SHP77 (cell line): Measurements from ENCODE around the gene DZIP1L.
"Not testable (repeated sequence)": the region's sequence is repeated elsewhere in the genome, so short reads cannot be mapped to it uniquely, and the experiment has no call there.

Experiments used
- DNase-seq, 2 experiments: peaks; one replicate each; lab custom pipeline; 2025; lab: John Stamatoyannopoulos, UW

The DZIP1L gene, protein sequence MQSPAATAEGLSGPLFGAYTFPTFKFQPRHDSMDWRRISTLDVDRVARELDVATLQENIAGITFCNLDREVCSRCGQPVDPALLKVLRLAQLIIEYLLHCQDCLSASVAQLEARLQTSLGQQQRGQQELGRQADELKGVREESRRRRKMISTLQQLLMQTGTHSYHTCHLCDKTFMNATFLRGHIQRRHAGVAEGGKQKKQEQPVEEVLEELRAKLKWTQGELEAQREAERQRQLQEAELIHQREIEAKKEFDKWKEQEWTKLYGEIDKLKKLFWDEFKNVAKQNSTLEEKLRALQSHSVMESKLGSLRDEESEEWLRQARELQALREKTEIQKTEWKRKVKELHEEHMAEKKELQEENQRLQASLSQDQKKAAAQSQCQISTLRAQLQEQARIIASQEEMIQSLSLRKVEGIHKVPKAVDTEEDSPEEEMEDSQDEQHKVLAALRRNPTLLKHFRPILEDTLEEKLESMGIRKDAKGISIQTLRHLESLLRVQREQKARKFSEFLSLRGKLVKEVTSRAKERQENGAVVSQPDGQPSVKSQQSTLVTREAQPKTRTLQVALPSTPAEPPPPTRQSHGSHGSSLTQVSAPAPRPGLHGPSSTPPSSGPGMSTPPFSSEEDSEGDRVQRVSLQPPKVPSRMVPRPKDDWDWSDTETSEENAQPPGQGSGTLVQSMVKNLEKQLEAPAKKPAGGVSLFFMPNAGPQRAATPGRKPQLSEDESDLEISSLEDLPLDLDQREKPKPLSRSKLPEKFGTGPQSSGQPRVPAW

DNA sequence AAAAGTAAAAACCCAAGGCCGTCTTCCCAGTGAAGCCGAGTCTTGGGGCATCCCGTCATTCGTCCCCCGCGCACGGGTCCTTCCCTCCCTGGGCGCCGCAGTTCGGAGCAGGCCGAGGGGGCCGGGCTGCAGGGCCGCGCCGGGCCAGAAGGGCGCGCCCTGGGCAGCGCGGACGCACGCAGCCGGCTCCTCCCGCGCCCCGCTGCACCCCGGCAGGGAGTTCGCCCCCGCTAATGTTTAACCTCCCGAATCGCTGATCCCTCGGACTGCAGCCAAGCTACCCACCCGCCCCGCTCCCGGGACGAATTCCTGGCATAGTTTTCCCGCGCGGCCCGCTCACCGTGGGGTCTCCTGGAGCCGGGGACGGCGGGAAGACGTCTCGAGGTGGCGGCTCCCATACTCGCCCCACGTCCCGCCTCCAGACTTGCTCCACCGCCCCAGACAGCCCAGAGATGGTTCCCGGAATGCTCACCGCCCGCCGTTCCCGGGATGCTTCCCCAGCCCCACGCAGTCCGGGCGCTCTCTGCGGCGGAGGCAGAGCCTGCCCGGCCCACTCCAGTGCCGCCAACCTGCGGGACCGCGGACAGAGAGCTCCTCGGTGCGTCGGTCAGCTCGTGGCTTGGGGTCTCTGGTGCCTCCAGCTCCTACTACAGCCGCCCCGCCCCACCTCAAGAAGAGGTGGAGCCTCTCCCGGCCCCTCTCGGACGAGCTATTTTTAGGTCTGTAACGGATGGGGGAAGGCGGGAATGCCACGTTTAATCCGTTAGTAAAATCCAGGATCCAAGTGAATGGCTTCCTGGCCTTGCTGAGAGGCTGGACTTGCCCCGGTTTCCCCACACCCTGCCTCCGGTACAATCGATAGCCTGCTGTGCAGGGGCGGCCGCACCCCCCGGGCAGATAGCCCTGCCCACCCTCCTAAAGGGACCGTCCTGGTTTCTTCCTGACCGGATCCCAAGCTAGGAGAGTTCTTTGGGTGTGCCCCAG is at the start of gene DZIP1L:
Gene DZIP1L (minus strand): TSS at position 621 of the 984 bp plus-strand sequence. CDS start 11,637 bp downstream, outside the sequence.
- peak; percentile 31 to 76 for DNase-seq

DNA sequence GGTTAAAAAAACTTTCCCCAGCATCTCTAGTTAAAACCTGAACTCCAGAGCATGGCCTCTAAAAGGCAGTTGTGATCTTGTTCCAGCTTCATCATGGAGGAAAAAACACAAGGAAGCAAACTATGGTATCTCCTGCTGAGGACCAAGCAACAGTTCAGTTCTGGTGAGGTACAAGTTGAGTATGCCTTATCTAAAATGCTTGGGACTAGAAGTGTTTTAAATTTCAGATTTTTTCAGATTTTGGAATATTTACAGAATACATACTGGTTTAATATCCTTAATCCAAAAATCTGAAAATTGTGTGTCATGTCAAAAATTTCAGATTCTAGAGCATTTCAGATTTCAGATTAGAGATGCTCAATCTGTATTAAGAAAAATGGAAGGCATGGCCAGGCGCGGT is 49.7 kb upstream of the DZIP1L start:
- no peak for DNase-seq

DNA sequence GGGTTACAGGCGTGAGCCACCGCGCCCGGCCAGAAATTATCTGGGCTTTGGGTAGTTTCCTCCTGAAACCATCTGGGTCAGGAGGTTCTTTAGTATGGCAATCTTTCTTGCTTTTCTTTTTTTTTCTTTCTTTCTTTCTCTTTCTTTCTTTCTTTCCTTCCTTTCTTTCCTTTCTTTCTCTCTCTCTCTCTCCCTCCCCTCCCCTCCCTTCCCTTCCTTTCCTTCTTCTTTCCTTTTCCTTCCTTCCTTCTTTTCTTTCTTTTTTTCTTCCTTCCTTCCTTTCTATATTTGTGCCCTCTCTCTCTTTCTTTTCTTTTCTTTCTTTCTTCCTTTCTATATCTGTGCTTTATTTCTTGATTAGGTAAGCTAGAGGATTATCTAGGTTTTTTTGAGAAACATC is 42.3 kb upstream of the DZIP1L start:
- DNase-seq = no peak

DNA sequence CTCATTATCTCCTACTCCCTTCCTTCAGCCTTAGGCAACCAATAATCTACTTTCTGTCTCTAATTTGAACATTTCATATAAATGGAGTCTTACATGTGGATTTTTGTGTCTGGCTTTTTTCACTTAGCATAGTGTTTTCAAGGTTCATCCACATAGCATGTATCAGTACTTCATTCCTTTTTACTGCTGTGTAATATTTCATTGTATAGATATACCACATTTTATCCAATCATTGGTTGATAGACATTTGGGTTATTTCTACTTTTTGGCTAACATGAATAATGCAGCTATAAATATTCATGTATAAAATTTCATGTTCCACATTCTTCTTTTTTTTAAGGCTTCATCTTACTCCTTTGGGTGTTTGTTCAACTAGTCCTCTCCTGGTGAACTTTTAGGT is 39.1 kb upstream of the DZIP1L start:
- no peak for DNase-seq

DNA sequence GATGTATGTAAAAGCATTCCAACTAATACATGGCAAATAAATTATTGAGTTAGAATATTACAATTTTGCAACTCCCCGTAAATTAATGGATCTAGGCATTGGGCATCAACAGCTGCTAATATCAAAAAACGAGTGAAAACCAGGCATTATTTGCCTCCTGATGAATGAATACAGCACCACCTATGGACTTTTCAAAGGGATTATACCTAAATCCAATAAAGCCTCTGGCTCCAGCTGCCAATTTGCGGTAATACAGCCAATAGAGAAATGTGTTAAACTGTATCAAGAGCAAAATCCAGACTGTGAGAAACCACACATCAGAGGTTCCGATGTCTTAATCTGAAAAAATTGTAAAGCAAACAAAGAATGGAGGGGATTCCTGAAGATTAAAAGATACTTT is 33.1 kb upstream of the DZIP1L start:
- no peak for DNase-seq

DNA sequence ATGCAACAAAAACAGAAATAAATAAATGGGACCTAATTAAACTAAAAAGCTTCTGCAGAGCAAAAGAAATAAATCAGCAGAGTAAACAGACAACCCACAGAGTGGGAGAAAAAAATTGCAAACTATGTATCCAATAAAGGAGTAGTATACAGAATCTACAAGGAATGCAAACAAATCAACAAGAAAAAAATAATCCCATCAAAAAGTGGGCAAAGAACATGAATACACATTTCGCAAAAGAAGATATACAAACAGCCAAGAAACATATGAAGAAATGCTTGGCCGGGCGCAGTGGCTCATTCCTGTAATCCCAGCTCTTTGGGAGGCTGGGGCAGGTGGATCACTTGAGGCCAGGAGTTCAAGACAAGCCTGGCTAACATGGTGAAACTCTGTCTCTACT is 26.8 kb upstream of the DZIP1L start:
- DNase-seq = not testable (repeated sequence)

DNA sequence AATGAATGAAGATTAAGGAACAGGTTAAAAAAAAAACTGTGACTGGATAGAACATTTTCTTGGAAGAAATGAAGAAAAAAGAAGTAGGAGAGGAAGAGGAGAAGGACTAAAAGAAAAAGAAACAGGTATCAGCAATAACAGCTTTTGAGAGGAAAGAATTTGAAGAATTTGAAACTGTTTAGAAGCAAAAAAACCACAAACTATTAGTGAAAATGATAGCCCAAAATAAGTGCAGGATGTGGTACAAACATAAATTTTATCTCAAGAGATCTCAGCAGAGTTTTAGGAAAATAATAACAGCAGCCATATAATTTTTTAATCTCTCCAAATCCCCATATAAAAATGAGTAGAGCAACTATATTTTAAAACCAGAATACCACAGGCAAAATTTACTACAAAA is 25.5 kb upstream of the DZIP1L start:
- DNase-seq = no peak

DNA sequence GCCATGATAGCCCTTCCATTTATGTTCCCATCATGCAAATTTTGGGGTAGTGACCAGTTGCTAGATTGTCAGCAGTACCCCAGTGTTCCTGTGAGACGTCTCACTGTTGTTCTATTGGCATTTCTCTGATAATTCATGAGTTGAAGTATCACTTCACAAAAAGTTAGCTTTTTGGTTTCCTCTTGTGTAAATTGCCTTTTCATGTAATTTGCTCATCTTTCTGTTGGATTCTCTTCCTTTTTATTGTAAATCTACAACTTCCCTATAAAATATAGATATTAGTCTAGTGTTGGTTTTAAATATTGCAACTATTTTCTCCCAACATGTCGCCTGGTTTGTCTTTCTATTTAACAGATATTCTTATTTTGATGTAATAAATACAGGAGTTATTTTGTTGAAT is 24.3 kb upstream of the DZIP1L start:
- DNase-seq = no peak

DNA sequence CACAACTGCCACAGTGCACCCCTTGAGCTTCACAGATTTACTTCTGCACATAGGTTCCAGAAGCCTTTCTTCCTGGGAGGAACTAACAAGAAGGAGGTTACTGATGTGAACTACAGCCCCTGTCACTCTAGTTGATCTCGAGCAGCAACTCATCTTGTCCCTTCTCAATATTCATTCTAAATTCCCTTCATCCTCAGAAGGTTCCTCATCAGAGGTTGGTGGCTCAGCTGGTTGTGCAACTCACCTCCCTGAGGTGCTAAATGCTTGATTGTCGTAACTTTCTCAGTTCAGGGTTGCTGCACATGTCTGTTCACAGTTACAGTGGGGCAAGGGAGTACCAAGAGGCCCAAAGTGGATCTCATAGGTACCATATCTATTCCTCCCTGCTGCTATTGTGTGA is 22.5 kb upstream of the DZIP1L start:
- DNase-seq = no peak

DNA sequence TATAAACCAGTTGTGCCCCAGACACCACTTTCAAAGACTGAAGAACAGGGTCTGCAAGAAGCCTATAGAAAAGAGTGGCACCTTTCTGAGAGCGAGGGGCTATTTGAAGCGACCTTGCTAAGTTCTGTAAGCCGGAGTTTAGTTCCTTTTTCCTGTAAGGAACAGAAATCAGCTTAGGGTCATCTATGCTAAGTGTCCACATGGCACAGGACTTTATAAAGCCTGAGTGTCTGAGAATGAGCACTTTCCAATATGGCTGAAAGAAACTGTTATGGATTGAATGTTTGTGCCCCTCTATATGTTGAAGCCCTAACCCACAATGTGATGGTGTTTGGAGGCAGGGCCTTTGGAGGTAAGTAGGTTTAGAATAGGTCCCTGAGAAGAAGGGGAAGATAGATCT is 20.8 kb upstream of the DZIP1L start:
- DNase-seq = no peak

DNA sequence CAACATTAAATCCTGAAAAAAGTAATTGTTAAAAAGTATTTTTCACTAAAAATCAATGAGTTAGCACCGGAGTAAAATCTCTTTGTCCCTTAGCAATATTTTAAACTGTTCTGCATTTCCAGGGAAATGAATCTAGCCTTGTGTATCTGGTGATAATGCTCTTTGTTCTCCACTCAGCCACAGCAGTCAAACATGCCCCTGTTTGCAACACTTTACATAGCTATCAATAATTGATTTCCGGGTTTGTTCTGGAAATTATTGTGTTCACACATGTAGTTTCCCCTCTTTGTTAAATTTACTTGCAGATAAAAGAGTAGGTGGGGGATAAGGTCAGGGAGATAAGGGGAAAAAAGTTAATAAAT is 20.4 kb upstream of the DZIP1L start:
- DNase-seq = no peak

DNA sequence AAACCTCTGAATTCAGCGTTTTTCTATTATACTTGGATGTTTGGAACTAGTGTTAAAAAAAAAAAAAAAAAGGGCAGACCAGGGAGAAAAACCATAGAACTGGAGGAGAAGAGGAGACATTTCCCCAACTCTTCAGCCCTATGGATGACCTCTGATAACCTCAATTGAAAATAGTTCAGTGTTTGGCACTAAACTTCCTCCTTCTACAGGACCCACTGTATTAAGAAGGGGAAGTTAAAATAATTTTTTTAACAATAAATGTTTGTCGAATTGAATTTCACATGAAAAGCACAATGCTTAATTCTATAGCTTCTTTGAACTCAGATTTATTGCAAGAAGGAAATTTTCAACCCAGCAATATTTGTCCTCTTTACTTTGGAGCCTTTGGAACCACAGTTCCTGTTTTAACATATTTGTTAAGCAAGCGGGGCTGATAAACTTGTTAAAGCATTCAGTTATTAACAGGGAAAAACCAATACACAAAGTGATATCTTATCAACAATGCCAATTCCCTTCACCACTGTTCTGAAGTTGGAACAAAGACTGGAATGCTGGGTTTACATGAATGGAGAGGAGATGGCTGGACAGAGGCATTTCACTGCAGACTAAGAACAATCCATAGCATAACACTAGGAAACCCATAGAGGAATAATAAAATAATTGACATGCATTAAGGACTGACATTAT is 19.9 kb upstream of the DZIP1L start:
- no peak for DNase-seq

DNA sequence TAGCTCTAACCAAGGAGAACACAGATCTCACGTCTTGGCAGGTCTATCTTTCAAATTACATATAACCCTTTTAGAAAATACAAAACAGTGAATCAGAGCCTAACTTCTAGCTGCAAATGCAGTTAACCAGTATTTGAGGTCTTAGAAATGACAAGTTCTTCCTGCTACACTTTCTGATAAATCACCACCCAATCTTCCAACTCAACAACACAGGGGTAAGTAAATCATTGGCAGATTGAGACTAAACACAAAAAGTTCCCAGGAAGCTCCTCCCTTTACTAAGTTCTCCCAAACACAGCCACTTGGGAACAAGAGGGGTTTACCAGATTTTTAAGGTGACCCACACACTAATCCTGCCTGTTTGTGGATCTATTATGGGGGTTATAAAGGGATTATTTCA is 16.8 kb upstream of the DZIP1L start, which contains the start of gene A4GNT:
Gene A4GNT (minus strand): TSS at position 152 of the 400 bp plus-strand sequence. CDS start 1,134 bp downstream, outside the sequence.
- no peak for DNase-seq

DNA sequence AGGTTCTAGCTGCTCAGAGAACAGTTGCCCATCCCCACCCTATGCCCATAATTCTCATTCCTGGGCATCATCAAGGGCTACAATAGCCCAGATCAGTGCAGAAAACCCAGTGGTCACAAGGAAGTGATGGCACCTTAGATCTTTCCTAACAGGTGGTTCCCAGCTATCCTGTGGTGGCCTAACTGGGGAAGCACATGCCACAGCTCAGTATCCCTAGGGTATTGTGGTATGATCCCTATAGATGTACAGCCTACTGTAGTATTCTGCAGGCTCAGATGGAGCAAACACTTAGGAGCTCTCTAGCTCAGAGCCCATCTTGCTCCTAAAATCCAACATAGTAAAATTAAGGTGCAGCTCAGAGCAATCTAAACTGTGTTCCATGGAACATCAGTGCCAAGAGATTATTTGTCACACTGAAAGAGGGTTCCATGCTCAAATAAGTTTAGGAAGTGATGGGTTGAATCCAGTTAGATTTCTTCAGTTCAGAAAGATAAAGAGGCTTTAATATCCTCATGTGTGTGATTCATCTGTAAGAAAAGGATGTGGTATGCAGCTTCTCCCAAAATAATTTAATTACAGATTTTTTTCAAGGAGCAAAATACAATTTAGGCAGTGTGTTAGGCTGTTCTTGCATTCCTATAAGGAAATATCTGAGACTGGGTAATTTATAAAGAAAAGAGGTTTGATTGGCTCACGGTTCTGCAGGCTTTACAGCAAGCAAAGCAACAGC is 12.4 kb upstream of the DZIP1L start:
- no peak for DNase-seq

DNA sequence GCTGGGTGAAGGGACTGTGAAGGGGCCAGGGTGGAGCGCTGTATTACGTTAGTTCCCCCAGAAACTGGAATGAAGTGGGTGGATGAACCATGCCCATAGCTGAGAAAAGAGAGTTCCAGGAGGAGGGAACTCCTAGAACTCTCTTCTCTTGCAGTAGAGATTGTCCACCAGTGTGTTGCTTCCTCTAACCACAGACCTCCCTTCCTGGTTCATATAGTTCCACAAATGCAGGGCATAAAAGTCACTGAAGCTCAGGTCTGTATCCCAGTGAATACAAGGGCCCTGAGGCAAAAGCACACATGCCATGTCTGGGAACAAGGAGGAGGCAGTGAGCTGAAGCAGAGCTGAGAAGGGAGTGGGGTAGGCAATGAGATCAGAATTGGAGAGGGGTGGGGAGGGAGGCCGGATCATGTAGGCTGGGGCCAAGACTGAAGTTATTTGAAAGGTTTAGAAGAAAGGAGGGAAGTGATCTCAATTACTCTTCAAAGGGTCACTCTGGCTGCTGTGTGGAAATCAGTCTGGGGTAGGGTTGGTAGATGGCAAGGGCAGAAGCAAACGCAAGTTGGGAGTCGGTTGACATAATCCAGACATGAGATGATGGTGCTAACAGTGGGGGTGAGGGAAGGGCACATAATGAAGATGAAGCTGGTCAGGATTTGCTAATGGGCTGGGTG is 10.3 kb upstream of the DZIP1L start:
- DNase-seq = no peak

DNA sequence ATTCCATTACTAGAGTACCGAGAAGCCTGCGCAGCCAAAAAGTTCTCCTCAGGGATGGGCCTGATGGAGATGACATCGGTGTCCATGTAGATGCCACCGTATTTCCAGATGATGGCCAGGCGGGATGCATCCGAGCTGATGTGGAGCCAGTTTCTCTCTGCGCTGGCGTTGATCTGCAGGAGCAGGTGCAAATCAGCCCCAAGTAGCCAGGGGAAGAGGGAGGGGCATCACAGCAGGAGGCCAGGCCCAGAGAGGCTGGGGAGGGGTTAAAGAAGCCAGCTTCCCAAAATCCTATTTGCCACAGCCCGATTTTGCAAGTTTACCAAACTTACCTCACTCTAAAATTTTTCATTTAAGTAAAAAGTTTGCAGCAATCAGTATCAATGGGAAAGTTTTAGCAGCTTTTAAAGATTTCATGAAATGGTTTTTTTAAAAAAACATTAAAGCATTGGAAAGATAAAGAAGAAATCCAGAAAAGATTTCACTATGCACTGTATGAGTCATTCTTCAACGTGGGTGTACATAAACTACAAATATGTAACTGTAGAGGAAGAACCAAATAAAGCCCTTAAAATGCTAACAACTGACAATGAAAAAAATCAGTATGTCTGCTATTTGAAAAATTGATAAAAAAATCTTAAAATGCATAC is 9.4 kb upstream of the DZIP1L start:
- DNase-seq = peak in 1 of 2 experiments; percentile 68

DNA sequence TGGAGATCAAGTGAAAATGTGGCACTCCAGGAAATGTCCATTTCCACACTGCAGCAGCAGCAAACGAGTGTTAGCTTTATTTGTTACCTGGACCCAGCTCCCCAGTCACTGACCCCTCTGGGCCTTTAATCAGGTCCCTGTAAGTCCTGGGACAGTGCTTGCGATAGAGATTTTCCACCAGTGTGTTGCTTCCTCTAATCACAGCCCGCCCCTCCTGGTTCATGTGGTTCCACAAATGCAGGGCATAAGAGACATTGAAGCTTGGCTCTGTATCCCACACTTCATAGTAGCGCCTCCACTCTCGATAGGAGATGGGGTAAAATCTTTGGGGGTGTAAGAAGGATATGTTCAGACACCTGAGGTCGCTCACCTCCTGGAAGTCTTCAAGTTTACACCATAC is 8.8 kb upstream of the DZIP1L start:
- DNase-seq = no peak

DNA sequence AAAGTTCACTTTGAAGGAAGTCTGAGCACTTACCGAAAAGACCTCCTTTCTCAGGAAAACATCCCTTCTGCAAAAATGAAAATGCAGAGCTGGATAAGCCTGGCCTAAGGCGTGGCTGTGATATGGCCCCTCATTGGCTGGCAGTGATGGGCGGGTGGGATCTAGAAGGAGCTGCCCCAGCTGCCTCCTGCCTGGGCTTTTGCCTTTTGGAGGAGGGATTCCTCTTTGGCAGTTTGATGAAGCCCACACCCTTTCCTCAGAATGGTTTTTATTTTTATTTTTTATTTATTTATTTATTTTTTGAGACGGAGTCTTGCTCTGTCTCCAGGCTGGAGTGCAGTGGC is 4.0 kb upstream of the DZIP1L start:
- peak; percentile 27 to 30 for DNase-seq

DNA sequence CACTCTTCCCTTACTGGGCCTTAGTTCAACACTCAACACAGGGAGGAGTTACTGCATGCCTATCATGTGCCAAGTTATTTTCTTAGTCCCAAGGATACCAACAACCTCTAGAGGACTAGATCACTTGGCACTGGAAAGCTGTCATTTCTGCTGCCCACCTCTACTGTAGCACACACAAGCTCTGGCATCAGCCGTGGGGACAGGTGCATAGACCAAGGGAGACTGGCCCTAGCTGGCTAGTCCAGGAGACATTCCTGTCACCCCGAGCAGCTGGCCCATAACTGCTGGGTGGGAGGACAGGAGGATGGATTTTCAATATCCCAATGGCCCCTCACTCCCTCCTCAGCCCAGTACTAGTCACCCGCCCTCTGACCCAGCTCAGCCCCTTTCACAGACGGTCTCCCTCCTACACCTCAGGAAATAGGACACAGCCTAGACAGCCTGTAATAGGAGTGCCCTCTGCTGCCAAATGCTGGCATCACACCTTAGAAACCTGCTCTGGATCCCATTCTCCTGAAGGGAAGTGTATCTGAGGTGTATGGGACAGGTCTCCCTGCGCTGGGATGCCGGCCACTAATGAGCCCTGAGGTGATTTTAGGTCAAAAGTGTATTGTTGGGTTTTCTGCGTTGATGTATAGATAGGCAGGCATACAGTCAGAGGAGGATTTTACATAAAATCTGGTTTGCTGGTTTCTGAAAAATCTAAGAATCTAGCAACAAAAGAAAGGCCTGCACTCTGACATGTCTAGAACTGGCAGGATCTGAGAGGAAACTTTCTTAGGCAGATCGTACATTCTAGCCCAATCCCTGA is 3.4 kb upstream of the DZIP1L start:
- peak; percentile 67 to 79 for DNase-seq
